Superior temporal gyrus (tissue), 1 donor: ENCODE measurements around the gene SLC40A1.

Experiments used
- DNase-seq: peaks from one replicate; pipeline ENCODE4 v3.0.0-alpha.2; 2016; ENCODE audit errors: extremely low spot score

SLC40A1 gene

DNA sequence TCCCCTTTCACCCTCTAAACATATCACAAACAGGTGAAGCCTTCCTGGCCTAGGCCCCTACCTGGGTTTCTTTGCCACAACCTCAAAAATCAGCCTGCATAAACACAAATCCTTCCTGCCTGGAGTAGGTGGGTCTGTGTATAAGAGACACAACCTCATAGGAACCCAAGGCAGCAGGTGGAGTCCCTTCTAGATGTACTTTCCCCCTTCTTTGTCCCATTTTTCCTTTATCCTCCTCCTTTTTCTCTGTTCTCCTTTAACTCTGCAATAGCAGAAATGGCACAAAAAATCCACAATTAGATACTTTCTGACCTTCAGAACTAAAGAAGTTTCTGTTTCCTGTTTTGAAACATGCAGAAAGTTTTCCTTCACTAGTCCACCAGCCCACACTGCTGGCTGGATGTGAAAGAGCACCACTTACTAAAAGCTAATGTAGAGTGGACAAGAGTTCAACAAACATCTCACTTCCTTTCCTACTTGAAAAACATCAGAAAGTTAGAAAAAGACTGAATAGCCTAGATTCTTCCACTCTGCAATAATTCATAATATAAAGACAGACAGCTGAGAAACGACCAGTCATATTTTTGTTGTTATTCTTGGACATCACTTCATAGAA, 11.2 kb downstream of the SLC40A1 start:
- no peak for DNase-seq

DNA sequence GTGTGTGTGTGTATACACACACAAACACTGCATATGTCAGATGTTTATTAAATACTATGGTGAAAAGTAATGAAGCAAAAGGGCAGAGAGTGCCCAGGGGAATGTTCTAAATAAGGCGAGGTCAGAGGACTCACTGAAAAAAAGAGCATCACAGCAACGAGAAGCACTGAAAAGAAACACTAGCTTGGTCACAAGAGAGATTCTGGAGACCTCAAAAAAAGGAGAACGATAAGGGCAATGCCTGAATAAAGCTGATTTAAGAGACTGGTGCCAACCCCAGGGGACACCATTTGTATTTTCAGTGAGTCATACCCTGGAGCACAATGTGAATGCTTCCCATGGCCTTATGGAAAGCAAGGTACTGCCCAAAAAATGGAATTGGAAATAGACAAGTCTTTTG, 14.5 kb downstream of the SLC40A1 start:
- DNase-seq = no peak

DNA sequence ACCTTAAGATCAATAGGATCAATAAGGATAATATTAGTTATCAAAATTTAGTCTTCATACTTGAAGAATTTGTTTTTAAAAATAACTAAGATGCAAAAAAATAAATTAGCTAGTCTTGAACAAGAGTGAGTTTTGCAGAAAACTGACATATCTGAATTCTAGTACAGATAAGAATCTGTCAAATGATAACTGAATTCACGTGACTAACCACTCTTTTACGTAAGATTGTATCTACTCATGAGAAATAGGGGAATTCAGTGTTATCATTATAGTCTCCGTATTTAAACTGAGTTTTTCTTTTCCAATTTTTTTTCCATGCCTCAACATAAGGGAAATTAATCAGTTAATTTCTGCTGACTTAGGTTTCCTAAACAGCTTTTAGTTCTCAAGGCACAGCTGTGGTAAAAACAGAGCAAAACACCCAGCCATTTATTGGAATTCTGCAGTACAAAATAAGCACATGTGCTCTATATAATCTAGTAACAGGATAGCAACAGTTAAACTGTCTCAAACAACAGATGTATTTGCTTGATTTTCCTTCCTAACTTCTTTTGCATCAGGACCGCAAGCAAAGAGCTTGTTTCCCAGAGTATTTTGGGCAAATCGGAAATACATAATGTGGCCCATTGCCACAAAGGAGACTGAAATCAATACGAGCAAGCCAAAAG, 19.1 kb downstream of the SLC40A1 start:
- no peak for DNase-seq

DNA sequence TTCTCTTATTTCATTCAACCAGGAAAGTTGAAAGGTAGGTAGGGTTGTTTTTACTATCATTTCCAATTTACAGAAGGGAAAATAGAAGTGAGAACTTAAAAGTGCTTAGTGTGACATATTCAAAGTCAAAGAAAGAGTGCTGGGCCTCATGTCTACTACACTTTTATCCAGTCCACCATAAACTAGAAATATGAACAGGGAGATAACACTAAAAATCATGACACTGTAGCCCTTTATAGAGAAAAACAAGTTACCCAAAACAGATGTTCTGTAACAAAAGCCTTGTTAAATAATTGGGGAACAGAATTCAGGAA, 20.4 kb downstream of the SLC40A1 start:
- no peak for DNase-seq

DNA sequence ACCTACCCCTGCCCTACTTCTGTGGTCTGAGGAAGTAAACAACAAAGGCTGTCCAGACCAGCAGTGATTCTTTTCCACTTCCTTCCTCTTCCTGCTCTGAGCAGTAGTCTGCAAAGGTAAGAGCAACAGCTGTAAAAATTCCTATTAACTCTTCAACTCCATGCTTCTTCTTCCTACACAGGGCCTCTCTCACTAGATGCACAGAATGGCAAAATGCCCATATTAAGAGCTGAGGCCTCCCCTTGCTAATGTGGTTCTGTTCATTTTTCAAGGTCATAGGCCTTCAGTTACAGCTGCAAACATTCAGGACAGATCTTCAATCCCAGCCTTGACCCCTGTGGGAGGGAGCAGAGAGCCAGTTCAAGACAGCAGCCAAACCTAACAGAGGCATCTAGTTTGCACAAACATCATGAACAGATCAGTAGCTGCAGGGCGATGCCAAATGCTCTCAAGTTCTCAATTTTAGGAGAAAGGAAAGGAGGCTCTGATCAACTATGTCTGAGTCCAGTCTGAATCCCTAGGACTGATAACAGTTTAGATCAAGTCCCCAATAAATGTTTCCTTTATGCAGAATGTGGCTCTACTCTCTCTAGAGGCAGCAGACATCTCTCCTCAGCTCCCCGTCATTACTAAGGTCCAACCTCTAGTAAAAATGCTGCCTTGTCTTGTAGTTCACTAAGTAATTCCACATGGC, 20.9 kb downstream of the SLC40A1 start:
- no peak for DNase-seq

DNA sequence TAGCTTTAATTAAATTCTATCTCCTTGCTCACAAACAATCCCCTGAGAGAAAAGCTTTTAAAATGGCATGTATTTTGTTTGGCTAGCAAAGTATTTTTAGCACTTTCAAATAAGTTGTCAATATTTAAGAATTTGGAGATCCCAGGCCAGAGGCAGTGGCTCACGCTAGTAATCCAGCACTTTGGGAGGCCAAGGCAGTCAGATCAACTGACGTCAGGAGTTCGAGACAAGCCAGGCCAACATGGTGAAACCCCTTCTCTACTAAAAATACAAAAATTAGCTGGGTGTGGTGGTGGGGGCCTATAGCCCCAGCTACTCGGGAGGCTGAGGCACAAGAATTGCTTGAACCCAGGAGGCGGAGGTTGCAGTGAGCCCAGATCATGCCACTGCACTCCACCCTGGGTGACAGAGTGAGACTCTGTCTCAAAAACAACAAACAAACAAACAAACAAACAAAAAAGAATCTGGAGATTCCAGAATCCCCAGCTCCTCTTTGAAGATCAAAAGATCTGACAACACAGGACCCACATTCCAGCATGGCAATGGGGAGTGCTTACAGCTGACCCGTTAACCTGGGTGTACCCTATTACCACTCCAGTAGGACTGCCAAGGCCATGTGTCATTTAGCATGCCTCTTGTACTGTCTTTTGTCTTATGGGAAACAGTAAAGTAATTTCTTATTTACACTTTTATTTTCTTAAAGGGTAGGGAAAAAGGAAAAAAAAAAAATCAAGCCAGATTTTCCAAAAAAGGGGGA, 21.9 kb downstream of the SLC40A1 start:
- no peak for DNase-seq

DNA sequence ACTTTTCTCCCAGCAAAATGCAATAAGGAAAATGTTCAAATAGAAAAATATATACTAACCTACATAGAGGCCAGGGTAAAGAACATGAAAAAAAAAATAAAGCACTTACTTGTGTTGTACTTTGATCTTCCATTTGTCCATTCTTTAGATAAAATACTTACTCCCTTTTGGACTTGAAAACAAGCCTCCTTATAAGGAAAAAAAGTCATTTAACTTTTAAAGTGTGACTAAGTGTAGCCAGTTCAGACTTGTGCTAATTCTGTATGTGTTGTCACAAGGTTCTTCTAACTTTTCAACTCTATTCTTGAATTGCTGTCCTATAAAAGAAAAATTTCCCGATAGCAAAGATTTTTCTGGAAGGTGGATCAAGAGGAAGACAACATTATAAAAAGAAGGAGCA, 23.2 kb downstream of the SLC40A1 start:
- no peak for DNase-seq

DNA sequence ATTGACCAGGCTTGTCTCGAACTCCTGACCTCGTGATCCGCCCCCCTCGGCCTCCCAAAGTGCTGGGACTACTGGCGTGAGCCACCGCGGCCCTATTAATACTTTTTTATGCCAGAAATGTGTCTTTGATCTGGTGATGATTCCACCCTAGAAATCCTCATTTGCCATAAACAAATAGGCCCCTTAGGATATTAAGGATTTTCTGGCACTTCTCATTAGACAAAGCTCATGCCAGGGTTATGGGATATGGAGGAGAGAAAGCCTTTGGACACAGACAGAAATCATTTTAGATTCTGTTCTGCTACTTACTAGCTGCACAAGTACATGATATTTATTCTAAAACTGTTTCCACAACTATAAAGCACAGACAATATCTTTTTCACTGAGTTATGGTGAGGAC, 24.1 kb downstream of the SLC40A1 start:
- no peak for DNase-seq

DNA sequence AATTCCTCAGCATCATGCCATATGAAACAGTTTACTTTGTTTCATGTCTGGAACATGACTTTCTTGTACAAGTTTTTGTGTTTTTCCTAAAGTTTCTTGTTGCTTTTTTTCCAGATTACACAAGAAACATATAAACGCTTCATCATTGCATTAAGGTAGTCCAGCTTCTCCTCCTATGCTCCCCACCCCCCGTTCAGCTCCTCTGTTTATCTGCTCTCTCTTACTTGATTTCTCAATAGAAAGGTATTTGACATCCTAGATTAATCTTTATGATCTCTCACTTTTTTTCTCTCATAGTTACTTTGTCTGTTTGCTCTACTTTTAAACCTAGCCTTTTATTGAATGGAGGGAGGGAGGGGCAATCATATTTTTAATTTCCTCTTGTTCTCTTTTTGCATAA, 25.4 kb downstream of the SLC40A1 start:
- no peak for DNase-seq

DNA sequence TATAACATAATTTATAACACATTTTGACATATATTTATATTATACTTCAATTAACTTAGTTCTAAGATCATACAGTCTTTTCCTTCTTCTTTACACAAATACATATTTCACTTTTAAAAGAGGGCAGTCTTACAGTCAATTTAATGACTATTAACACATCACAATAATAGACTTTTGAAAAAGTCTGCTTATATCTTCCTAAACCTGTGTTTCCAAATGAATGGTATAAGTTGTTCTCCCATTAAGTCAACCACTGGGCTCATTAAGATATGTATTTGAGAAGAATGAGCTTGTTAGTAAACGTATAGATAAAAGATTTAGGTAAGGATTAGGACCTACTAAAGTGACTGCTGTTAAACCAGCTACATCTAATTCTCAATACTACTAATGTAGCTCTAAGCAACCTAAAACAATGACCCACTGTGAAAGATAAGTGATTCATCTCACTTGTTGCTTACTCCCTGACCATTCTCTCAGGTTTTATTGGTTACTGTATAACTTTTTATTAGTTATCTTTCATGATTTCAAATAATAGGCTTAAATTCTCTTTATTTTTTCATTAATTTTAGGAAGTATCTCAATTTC, 27.0 kb downstream of the SLC40A1 start:
- DNase-seq = no peak

DNA sequence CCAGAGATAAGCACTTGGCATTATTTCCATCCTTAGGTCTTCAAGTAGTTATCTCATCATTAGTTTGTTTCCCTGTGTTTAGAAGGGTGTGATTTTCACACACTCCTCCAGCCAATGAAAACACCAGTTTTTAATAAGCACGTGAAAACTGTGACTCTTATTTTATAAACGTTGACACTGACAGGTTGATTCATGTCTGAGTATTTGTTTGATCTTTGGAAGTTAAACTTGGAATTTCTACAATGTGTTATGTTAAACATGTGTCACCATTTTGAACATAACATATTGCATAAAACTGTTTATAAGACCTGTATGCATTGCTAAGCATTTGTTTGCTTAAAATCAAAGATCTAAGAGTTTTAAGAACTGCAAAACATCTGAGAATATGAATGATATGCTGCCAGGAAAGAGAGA, 27.6 kb downstream of the SLC40A1 start:
- DNase-seq = no peak

DNA sequence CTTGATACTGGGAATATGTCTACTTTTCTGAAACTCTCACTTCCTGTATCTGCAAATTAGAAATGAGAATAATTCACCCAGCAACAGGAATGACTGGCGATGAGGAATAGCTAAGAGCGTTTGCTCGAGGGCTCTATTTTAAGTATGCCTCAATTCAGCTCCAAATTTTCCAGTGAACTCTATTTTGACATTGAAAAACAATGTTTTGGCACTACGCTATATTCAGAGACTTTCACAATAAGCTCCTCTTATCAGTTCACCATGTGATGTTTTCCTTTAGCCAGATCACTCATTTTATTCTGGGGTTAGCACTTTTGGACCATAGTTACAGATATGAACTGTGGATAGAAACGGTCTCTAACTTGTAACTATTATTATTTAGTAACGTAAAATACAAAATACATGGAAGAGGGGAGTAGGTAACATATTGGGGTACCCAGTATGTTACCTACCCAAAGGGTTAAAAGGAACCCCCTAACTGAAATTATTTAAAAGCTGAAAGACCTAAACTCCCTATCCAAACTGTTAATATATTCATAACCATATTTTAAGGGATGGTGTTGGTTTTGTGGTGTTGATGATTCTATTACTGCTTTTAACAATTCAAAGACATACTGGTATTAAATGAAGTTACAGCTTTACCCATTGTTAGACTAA, 28.1 kb downstream of the SLC40A1 start:
- DNase-seq = no peak

DNA sequence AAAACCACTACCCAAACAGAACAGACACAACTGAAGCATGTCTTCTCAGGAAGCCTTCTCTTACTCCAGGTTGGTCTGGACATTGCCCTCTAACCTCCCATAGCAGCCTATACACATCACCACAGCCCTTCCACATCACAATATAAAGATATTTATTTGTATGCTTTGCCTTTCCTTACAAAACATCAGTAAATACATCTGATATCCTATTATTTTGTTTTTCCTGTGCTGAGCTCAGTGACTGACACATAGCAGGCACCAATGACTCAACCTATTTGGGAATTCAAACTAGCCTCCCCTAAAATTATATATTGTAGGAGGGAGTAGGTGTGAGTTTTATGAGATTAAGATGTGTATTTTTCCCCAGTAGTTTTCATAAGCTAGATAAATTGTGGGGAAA, 28.8 kb downstream of the SLC40A1 start:
- DNase-seq = no peak

DNA sequence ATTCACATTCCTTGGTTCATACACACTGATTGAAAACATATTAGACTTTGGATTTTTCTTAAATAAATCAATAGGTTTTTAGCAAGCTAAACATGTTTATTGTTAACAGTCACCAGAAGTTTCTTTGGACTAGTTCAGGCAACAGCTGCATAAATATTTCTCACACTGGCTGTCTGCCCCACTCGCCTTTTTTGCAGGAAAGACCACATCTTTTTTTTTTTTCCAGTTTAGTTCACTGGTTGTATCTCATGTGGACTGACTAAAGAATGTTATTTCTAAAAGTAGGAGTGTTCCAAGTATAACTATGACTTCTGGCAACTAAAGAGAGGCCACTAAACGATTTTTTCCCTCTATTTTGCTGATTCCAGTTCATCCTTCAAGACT, 31.1 kb downstream of the SLC40A1 start:
- DNase-seq = no peak

DNA sequence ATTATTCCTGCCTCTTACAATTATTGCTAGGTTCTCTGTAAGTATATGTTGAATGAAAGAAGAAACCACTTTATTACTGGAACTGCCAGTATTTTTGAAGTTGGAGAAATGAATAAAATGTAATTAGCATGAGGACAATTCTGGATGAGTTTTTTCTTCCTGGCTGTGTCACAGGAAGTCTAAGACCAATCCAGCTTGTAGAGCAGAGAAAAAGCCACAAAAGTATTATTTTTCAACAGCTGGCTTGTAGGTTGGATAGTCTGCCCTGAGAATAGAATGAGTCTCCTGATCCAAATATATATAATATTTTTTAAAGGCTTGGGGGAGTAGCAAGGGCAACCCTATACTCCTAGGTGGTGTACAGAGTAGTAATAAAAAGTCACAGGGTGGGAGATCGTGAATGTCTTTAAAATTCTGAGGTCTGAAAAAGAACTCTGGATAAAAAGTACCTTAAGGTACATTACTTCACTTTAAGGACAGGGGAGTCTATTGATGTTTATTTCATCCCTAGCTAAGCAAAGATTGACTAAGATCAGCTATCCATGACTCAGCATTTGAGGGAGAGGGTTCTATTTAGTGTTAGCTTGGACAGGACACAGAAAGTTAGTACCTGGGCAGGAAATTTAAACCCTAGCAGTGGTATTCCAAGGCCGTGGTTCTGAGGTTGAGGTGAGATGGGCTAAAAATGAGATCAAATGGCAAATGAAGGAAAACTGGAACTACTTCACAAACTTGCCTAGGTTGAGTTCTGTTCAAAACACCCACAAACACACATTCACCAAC, 31.7 kb downstream of the SLC40A1 start:
- no peak for DNase-seq

DNA sequence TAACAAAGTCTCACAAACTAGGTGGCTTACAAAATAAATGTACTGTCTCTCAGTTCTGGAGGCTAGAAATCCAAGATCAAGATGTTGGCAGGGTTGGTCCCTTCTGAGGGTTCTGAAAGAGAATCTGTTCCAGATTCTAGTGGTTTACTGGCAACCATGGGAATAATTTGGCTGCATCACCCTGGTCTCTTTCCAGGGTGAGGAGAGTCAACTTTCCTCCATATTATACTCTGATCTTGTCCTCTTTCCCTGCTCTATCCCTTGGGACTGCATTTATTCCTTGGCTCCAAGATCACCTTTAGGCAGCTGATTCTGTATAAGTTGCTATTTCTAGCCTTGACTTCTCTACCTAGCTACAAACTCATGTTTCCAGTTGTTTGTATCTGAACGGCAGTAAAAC, 35.2 kb downstream of the SLC40A1 start:
- DNase-seq = no peak

DNA sequence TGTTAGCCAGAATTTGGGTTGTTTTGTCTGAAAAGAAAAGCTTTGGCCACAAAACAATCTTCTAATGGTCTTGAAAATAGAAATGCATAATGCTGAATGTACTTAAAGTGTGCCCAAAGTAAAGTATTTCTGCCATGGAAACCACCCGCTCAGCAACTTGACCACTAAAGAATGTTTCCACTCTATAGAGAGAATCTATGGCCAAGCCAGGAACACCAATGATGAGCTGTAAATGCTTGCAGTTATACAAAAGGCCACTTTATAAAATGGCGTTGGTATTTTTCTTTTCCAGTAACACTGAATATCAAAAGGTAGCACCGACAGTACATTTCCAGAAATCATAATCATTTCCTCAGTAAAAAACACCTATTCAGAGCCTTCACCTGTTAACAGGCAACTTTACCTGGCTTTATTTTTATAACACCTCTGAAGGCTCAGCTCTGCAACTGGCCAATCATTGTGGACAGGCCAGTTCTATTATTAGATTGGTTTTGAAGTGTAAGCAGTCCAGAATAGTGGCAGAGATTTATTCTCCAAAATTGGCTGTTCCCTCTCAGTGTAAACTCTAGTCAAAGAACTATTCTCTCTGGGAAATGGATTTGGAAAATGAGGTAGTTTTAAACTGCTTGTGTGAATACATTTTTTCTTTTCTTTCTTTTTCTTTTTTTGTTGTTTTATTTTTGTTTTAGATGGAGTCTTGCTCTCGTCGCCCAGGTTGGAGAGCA, 36.1 kb downstream of the SLC40A1 start:
- no peak for DNase-seq

DNA sequence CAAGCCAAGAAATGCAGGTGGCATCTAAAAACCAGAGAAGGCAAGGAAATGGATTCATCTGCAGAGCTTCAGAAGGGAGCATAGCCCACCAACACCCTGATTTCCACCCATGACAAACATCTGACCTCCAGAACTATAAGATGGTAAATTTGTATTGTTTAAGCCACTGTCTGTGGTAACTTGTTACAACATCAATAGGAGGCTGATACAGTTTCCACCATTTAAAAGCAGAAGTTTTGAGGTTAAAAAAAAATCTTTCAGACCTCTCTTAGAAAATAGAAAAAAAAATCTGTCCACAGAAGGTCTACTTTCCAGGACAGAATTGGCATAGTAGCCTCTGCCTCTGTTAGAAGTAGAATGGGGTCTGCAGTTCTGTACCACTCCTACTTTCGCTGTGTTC, 37.2 kb downstream of the SLC40A1 start:
- DNase-seq = no peak

DNA sequence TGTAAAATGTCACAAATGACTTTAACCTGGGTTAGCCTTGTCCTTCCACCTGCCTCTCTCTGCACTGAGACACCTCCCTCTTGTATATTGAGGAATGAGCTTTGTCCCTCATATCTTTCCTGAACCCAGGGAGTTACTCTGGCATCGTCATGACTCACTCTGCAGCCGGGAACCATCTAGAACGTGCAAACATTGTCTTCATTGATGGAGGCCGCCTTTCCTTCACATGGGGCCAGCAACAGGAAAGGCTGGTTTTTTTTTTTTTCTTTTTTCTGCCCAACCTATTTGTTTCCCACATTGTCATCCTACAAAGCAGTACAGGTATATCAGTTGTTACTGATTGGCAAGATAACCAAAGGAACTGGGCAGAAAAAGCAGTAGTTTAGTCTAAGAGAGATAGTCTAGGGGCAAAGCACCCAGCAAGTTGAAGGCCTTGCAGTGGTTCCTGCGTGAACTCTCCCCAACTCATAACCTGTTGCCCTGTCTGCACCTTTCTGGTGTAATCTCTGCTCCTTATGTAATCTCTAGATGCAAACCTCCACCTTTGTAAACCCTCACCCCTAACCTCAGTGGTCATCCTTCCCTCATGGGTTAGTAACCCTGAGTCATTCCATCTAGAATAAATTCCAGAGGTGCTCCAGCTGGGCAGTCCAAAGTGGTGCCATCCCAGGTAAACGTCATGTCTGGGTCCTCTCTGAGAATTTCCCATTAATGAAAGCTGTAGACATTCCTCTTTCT, 38.3 kb downstream of the SLC40A1 start:
- no peak for DNase-seq

DNA sequence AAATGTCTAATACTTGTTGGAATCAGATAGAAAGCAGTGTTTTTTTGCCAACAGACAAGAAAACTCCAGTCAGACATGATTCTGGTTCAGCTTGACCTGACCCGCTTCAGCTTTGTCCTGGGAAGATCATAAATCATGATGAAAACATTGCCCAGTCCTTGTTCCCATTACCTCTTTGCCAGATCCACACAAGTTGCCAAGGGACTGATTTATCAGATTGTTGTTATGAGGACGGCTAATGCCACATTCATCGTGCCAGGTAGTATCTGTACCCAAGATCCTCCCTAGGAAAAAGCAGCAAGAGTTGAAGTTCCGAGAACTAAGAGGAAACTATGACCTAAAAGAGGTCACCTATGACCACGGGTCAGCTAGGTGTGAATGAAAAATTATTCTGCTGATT, 39.0 kb downstream of the SLC40A1 start:
- DNase-seq = no peak
